Measurements from ENCODE around the gene HES7.

HES7 gene

GRCh38 chr17:8142887-8143580 lies 19.1 kb upstream of the HES7 start:
- no peak for DNase-seq

GRCh38 chr17:8142158-8142886 lies 18.4 kb upstream of the HES7 start:
- DNase-seq: no peak

GRCh38 chr17:8141741-8142140 lies 17.8 kb upstream of the HES7 start:
- DNase-seq: no peak

- no peak for DNase-seq
Measured at GRCh38 chr17:8141045-8141444, 17.1 kb upstream of the HES7 start.

GRCh38 chr17:8140065-8141029 lies 16.4 kb upstream of the HES7 start:
- DNase-seq: no peak

GRCh38 chr17:8138672-8139371 lies 14.9 kb upstream of the HES7 start:
- peak; percentile 65 for DNase-seq

- no peak for DNase-seq
Measured at GRCh38 chr17:8138374-8138671, 14.4 kb upstream of the HES7 start.

GRCh38 chr17:8137645-8138373 lies 13.9 kb upstream of the HES7 start:
- DNase-seq: no peak

- no peak for DNase-seq
Measured at GRCh38 chr17:8133941-8134340, 10.0 kb upstream of the HES7 start.

GRCh38 chr17:8133399-8133798 lies 9.5 kb upstream of the HES7 start:
- DNase-seq: no peak

- no peak for DNase-seq
Measured at GRCh38 chr17:8131844-8132441, 8.0 kb upstream of the HES7 start.

GRCh38 chr17:8128125-8128784 lies 4.3 kb upstream of the HES7 start:
- no peak for DNase-seq

GRCh38 chr17:8126491-8127066 lies 2.7 kb upstream of the HES7 start:
- no peak for DNase-seq

GRCh38 chr17:8125947-8126490 lies 2.1 kb upstream of the HES7 start:
- no peak for DNase-seq

GRCh38 chr17:8125154-8125946 lies 1.4 kb upstream of the HES7 start:
- DNase-seq: no peak

GRCh38 chr17:8124350-8125153 lies 646 bp upstream of the HES7 start:
- DNase-seq: no peak

- no peak for DNase-seq
Measured at GRCh38 chr17:8122924-8123694, 797 bp downstream of the HES7 start.

- no peak for DNase-seq
Measured at GRCh38 chr17:8122422-8122923, 1.4 kb downstream of the HES7 start.

Data from SIG-M5 (cell line).